Inflammatory macrophage treated with lipopolysaccharide for 1 hour (primary cell): Measurements from ENCODE around the gene LMOD1.
"Not testable (repeated sequence)": the region's sequence is repeated elsewhere in the genome, so short reads cannot be mapped to it uniquely, and the experiment has no call there.

ENCODE experiments used
- DNase-seq, 2 donors: peaks; one replicate each; pipeline ENCODE4 v3.0.0-alpha.2; 2020 to 2022

LMOD1 gene

DNA sequence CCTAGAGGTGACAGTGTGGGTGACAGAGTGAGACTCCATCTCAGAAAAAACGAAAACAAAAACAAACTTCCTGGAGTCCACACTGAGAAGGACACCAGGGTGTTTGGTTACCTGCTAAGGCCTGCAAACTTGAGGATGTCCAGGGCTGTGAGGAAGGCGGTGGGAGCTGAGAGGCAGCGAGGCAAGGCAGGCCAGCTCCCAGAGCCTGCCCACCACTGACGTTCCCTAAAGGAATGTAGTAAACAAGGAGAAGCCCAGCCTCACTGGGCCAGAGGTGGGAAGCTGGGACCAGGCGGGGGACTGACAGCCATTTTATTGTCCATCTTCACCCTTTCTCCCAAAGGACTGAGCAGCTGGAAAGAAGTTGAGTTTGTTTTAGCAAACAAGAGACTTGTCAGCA, 33.5 kb downstream of the LMOD1 start:
- no peak for DNase-seq

GRCh38 chr1:201911826-201912571, 34.3 kb downstream of the LMOD1 start:
- no peak for DNase-seq

DNA sequence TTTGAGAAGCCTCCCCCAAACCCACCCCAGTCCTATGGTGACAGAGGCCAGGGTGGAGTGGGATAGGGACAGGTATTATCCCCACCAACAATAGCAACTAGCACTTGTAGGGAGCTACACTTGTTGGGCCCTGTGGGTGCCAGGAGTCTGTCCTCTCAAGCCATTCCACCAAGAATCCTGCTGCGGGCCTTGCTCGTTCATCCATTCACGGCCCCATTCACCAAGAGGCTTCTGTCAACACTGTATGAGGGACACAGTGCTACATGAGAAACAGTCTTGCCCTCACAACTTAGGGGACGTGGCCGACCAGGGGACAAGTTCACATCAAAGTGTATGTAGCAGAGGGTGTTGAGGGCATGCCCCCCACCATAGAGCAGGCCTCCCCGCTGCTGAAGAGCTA, 38.7 kb downstream of the LMOD1 start:
- no peak for DNase-seq

DNA sequence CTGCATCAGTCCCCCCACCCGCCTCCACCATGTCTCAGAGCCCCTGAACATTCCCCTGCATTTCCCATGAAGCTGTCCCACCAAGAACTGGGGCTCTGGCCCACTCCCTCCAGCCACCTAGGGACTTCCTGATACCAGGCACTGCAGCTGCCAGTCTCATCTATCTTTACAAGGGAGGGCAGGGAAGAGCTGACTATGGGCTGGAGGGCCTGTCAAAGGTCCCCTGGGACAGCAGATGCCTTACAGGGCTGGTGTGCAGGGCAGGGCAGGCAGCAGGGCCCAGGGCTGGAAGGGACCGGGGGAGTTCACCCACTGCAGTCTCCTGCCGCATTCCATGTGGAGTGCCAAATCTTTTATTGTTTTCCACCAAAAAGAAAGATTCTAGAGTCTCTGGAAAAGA, 40.0 kb downstream of the LMOD1 start:
- no peak for DNase-seq

GRCh38 chr1:201905234-201905890, 41.0 kb downstream of the LMOD1 start:
- DNase-seq: no peak

- DNase-seq: no peak
Measured at GRCh38 chr1:201904579-201904978, 41.8 kb downstream of the LMOD1 start.

GRCh38 chr1:201903135-201903534, 43.2 kb downstream of the LMOD1 start:
- DNase-seq: no peak

- DNase-seq: no peak
Measured at GRCh38 chr1:201902198-201902597, 44.1 kb downstream of the LMOD1 start.

- DNase-seq: not testable (repeated sequence)
Measured at GRCh38 chr1:201901036-201901435, 45.3 kb downstream of the LMOD1 start.

DNA sequence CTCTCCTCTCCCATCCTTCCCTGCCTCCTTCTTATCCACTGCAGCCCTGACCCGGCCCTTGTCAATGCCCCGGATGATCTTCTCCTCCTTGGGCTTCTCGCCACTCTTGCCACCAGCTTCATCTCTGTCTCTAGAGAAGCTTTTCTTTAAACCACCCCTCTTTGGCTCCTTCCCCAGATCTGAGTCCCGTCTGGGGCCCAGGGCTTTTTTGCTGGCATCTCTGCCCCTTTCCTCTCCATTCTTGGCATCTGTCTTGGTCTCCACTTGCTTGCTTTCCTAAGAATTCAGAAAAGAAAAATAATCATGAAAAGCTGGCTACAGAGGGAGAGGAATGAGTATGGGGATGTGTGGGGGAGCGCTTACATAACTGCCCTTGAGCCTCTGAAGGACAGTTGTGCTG, 45.9 kb downstream of the LMOD1 start:
- no peak for DNase-seq

DNA sequence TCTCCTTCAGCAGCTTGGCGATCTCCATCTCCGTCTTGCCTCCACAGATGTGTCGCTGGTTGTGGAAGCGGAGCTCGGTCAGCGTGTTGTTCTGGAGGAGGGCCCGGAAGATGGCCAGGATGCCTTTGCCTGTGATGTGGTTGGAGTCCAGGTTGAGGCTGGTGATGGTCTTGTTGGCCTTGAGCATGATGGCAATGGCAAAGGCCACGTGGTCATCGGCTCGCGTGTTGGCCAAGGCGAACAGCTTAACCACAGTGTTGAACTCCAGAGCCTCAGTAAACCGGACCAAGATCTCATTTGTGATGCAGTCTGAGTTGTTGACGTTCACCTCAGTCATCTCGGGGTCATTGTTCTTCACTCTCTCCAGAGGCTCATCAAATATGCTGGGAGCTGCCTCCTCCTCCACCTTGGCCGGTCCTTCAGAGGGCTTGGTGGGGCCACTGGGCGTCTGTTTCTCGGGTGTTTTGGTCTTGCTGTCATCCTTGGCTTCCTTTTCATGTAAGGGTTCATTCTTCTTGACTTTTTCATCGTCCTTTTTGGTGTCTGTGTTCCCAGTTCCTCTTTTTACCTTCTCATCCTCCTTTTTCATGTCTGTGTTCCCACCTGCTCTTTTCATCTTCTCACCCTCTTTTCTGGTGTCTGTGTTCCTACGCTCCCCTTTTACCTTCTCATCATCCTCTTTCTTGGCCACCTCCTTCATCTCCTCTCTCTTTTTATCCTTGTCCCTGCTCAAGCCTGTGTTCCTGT, 46.5 kb downstream of the LMOD1 start:
- no peak for DNase-seq

DNA sequence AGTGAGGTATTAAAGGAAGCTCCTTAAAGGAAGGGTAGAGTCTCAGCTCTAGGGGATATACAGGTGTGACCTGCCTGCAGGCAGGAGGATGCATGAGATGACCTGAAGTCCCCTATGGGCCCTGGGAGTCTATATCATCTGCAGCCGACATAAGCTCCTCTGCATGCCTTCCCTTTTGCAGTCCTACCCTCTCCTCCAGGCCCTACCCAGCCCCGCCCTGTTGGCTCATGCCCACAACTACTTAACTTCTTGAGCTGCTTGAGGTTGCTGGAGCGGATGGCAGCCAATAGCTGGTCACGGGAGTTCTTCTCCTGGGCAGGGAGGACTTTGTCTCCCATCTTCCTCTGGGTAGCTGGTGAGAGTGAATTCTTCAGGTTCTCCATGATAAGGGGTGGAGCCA, 47.4 kb downstream of the LMOD1 start:
- no peak for DNase-seq

- no peak for DNase-seq
Measured at GRCh38 chr1:201898240-201898894, 48.0 kb downstream of the LMOD1 start.

- DNase-seq: no peak
Measured at GRCh38 chr1:201896951-201897391, 49.4 kb downstream of the LMOD1 start.

- peak; percentile 73 to 93 for DNase-seq
Measured at GRCh38 chr1:201895913-201896807, 50.2 kb downstream of the LMOD1 start.

GRCh38 chr1:201895120-201895665, 51.2 kb downstream of the LMOD1 start:
- no peak for DNase-seq

- no peak for DNase-seq
Measured at GRCh38 chr1:201894343-201895119, 51.8 kb downstream of the LMOD1 start.

GRCh38 chr1:201893431-201893830, 52.9 kb downstream of the LMOD1 start:
- DNase-seq: no peak

DNA sequence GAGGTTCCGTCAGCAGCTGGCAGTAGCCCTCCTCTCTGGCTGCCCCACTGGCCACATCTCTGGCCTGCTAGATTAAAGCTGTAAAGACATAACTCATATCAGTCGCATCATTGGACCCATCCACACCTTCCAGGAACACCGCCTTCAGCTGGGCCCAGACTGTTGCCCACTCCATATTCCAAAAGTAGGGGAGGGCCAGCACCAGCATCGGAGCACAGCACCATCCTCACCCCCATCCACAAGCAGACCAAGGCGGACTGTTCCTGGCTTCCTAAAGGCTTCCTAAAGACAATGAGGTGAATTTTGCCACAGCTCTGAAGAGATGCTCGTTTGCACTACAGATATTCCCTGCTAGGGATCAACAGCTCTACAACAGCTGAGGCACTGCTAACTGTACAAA, 54.1 kb downstream of the LMOD1 start:
- no peak for DNase-seq

- no peak for DNase-seq
Measured at GRCh38 chr1:201891451-201892045, 54.8 kb downstream of the LMOD1 start.
